CD4-positive, alpha-beta T cell treated with Interferon alpha-2 for 1 hour (primary cell): Measurements from ENCODE around the gene ERN2.
"Not testable (repeated sequence)": the region's sequence is repeated elsewhere in the genome, so short reads cannot be mapped to it uniquely, and the experiment has no call there.

Experiments
- DNase-seq, 2 donors: peaks; one replicate each; pipeline ENCODE4 v3.0.0-alpha.2; 2020 to 2022

Gene ERN2

DNA sequence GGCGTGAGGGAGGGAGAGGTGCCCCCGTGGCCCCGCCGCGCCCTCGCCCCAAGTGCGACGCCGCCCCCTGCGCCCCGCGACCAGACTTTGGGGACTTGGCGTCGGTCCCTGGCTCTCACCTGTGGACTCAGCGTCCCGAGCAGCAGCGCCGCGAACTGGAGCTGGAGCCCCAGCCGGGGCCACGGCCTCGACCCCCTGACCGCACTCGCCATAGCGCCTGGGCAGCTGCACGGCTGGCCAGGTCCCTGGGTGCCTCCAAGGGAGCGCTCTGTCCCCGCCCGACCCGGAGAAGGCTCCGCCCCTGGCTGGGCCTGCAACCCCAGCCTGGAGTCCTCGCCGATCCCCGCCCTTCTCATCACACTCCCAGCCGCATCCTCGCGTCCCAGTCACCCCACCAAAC, at the start of gene ERN2:
ERN2 (minus strand) TSS at position 247 of the 400 bp plus-strand sequence; CDS start at position 212, 35 bp downstream.
- DNase-seq: no peak

DNA sequence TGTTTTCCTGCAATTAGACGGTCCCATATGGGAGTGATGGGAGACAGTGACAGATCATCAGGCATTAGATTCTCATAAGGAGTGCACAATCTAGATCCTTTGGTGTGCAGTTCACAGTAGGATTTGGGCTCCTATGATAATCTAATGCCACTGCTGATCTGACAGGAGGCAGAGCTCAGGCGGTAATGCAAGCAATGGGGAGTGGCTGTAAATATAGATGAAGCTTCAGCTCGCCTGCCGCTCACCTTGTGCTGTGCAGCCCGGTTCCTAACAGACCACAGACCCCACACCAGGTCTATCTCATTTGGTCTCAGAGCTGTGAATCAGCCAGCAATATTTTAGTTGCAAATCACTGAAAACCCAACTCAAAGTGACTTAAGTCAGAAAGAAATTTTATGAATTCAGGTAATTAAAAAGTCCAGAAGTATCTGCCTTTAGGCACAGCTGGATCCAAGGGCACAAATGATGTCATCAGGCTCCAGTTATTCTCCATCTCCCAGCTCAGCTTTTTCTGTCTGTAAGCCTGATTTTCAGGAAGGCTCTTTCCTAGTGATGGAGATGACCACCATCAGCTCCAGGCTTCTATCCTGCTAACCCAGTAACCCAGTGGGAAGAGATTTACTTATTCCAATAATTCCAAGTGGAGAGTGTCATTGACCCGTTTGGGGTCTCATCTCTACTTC, 45.1 kb upstream of the ERN2 start:
- no peak for DNase-seq

DNA sequence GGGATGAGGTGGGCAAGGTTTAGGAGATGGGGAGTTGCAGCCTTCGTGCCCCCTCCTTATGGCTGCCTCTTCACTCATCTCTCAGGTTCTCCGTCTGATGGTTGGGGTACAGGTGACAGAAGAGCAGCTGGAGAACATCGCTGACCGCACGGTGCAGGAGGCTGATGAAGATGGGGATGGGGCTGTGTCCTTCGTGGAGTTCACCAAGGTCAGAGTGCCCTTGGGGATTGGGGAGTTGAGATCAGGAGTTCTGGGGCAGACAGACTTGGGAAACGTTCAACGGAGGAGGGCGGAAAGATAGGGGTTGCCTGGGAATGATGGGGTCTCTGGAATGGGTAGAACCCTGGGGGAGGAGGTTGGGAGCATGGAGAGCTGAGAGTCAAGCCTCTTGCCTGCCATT, 44.1 kb upstream of the ERN2 start:
- DNase-seq: no peak

DNA sequence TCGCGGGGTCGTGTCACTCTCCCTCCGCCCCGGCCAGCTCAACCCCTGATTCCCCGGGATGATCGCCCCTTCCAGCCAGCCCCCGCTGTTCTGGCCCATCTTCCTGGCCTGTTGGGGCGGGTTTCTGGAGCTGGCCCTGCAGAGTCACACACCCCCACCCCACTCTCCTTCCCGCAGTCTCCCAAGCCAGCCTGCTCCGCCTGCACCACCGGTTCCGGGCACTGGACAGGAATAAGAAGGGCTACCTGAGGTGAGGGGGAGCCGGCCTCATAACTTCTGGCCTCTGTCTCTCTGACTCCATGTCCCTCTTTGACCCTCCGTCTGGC, 42.4 kb upstream of the ERN2 start:
- no peak for DNase-seq

DNA sequence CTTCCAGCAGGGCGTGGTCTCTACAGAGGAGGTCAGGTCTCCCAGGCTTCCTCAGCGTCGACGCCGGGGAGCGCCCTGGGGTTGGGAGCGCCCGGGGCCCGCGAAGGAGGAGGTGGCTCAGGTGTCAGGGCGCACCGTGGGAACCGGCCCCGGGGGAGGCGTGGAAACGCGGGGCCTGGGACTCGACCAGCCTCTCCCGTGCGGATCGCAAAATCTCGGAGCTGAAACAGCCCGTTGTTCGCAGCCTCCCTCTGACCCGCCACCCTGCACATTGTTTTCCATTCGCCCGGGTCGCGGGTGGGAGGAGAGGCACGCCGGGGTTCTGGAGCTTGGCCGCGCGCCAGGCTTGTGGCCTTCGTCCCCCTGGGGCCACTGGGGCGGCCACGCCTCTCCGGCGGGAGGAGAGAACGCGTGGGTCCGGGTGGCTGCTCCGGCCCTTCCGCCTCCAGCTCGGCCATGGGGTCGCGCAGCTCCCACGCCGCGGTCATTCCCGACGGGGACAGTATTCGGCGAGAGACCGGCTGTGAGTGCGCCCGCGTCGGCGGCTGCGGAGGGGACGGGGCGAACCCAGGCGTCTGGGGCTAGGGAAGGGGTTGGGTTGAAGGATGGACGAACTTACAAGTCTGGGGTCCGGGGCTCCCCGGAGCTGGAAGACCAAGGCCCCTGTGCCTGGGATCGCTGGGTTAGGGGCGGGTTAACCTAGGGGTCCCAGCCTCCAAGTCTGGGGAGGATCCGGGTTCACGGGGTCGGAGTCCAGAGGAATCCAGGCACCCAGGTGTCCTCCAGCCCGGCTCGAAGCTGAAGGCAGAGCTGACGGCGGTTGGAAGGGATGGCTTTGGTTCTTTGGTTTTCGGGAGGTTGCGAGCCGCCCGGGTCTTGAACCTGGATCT, 41.8 kb upstream of the ERN2 start, which contains the start of gene CHP2:
CHP2 (plus strand) TSS at position 433 of the 890 bp plus-strand sequence; CDS start at position 457, 24 bp downstream.
- no peak for DNase-seq

DNA sequence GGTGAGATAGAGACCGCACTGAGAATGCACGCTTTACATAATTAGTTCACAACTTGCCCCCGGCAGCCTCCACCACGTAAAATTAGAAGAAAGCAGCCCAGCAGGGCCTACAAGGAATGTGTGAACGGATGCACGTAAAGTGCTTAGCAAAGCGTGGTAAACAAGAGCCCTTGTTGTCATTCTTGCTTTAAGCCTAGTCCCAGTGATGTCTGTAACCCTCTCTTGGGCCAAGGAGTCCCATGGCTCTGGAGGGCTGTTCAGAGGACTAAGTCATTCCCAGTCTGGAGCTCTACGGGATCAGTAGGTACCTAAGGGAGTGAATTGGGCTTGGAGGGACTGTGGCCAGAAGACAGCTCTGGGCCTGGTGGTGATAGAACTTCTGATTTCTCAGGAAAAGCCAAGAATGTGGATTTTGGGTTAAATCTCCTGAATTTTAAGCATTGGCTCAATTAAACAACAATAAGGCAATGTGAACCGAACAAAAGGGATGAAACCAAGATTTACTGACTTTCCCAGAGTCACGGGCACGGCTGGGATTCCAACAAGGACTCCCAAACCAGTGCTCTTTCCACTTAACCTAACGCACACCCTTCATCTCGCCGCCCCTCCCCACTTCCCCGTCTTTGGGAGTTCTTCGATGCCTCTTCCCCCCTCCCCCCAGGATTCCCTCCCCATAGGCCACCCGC, 41.0 kb upstream of the ERN2 start:
- DNase-seq: no peak

DNA sequence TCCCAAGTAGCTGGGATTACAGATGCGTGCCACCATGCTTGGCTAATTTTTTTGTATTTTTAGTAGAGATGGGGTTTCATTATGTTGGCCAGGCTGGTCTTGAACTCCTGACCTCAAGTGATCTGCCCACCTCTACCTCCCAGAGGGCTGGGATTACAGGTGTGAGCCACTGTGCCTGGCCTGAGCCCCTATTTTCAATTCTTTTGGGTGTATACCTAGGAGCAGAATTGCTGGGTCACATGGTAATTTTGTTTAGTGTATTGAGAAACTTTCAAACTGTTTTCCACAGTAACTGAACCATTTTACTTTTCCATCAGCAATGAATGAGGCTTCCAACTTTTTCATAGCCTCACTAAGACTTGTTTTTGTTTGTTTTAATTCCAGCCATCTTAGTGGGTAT, 38.0 kb upstream of the ERN2 start:
- DNase-seq: not testable (repeated sequence)

DNA sequence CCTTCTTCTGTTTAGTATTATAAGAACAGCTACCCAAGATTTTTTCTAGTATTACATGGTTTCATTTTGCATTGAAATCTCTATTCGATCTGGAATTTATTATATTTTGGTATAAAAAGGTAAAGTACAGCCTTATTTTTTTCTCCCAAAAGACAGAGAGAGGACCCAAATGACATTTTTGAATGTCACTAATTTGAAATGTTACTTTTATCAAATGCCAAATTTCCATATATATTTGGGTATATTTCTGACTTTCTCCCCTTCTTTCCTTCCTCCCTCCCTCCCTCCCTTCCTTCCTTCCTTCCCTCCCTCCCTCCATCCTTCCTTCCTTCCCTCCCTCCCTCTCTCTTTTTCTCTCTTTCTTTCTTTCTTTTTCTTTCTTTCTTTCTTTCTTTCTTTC, 35.6 kb upstream of the ERN2 start:
- no peak for DNase-seq

DNA sequence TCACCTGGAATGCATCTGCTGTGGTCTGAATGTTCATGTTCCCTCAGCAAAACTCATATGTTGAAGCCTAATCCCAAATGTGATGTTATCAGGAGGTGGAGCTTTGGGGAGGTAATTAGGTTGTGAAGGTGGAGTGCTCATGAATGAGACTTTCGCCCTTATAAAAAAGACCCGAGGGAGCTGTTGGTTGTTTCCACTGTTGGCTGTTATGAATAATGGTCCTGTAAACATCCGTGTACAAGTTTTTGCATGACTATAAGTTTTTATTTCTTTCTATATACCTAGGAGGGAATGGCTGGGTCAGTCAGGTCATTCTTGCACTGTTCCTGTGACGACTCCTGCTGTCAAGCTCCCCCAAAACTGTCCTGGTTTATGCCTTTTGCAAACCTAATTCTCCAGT, 32.2 kb upstream of the ERN2 start:
- DNase-seq: no peak

DNA sequence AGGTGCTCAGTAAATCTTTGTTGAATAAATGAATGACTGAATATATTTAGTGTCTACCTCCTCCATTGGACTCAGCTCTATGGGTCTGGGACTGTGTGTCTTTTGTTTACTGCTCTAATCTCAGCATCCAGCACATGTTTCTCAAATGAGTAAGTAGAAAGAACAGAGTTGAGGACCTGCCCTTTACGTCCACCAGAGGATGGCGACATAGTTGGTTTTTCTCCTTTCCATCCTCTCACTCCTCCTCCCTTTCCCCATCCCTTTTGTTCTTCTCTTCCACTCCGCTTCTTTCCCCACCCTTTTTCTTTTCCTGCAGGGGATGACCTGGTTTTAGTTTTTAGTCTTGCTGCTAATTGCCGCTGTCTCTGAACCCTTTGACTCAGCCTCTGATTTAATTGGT, 29.7 kb upstream of the ERN2 start:
- DNase-seq: no peak

DNA sequence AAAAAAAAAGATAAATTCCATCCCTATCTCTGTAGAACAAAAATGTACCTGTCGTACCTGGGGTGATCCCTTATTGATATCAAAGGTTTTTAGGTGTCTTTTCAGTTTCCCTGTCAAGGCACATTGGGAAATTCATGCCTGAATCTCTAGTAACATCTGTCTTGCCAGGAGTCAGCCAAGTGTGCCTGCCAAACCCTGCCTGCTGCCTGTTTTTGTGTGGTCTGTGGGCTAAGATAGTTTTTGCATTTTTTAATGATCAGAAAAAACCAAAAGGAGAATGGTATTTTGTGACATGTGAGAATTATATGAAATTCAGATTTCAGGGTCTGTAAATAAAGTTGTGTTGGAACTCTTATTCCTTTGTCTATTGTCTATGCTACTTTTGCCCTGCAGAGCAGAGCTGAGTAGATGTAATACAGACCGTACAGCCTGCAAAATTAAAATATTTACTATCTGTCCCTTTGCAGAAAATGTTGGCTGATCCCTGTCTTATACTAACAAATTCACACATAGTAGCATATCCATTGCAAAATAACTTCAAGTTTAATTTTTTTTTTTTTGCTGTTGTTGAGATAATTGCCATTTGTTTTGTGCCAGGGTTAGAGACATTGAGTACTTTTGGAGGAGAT, 28.8 kb upstream of the ERN2 start:
- no peak for DNase-seq

DNA sequence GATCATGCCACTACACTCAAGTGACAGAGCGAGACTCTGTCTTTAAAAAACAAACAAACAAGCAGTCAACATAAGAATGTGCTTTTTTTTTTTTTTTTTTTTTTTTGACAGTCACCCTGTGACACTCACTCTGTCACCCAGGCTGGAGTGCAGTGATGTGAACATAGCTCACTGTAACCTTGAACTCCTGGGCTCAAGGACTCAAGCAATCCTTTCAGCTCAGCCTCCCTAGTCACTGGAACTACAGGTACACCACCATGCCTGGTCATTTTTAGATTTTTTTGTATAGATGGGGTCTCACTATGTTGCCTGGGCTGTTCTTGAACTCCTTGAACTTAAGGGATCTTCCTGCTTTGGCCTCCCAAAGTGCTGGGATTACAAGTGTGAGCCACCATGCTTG, 26.5 kb upstream of the ERN2 start:
- DNase-seq: no peak

DNA sequence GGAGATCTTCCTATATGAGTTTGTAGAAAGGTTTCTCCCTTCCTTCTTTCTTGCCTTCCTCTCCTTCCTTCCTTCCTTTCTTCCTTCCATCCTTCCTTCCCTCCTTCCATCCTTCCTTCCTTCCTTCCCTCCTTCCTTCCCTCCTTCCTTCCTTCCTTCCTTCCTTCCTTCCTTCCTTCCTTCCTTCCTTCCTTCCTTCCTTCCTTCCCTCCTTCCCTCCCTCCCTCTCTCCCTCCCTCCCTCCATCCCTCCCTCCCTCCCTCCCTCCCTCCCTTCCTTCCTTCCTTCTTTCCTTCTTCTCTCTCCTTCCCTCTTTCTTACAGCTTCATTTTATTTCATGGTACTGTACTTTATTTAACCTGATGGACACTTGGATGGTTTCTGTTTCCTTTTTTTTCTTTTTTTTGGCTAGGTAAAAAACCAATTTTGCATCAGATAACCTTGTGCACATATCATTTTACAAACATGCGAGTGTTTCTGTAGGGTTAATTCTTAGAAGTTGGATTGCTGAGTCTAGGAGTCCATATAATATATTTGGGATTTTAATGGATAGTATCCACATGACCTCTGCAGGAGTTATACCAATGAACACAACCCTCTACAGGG, 24.5 kb upstream of the ERN2 start:
- not testable (repeated sequence) for DNase-seq

DNA sequence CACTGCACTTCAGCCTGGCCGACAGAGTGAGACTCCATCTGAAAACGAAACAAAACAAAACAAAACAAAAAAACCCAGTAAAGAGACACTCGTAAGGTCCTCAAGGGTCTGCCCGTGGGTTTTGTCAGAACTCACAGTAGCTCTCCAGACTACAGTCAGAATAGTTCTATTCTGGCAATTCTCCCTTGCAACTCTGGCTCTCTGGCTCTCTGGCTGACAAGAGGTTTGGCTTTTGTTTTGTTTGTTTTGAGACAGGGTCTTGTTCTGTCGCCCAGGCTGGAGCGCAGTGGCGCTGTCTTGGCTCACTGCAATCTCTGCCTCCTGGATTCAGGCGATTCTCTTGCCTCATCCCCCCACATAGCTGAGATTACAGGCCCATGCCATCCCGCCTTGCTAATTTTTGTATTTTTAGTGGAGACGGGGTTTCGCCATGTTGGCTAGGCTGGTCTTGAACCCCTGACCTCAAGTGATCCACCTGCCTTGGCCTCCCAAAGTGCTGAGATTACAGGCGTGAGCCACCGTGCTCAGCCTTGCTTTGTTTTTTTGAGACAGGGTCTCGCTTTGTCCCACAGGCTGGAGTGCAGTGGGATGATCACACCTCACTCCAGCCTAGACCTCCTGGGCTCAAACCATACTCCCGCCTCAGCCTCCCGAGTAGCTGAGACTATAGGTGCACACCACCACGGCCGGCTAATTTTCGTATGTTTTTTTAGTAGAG, 21.3 kb upstream of the ERN2 start:
- no peak for DNase-seq

DNA sequence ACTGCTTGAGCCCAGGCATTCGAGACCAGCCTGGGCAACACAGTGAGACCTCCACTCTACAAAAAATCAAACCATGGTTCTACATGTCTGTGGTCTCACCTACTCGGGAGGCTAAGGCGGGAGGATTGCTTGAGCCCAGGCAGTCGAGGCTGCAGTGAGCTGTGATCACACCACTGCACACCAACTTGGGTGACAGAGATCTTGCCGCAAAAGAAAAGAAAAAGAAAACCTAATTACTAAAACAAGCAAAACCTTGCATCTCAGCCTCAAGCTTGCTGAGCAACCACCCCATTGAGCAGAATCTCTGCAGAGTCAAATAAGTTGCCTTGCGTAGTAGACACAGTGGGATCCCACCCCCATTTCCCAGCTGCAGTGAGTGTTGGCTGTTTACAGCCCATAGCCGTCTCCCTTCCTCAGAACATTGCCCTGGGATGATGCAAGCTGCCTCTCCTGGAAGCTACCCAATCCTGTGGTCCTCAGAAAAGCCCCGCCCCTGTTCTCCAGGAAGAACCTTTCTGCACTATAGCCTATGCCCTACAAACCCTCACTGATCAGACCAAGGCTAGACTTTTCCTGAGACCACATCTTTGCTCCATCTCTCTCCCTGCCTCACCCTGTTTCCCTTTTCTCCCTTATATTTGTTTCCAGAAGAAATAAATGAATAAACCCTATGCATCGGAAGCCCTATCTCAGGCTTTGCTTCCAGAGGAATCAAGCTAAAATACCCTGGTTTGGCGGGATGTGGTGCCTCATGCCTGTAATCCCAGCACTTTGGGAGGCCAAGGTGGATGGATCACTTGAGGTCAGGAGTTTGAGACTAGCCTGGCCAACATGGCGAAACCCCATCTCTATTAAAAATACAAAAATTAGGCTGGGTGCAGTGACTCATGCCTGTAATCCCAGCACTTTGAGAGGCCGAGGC, 16.7 kb upstream of the ERN2 start:
- no peak for DNase-seq

DNA sequence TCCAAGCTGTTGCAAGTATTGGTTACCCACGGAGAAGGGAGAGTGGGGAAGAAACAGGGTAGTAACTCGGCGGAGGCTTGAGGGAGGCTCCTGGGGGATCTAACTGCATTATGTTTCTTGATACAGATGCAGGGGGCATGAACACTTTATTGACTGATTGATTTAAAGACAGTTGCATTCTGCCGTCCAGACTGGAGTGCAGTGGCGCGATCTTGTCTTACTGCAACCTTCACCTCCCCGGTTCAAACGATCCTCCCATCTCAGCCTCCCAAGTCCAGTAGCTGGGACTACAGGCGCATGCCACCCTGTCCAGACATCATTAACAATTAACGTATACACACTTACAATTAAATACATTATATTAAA, 15.1 kb upstream of the ERN2 start:
- DNase-seq: no peak

DNA sequence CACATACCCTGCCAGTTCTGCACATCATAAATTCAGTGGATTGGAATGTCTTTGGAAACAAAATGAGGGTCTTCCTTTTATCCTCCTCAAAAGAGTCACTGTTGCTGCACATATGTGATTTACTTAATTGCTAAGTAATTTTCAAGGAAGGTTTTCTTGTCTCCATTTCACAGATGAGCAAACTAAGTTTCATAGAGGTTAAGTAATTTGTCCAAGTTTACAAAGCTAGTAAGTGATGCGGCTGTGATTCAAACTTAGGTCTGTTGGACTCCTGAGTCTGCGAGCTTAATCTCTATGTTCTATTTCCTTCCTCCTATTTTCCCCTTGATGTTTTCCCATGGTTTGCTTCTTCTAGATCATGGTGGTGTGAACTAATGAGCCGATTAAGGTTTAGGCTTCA, 13.7 kb upstream of the ERN2 start:
- DNase-seq: no peak

DNA sequence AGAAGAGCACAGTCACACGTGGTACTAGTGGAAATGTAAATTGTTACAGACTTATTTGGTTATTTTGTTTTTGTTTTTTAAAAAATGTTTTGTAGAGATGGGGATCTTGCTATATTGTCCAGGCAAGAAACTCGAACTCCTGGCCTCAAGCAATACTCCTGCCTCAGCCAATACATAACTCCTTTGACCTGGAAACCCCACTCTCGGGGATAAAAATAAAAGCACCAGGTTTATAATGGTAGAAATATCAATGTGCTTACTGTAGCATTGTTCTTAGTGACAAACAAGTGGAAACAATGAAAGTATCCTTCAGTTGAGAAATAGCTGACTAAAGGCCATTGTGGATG, 11.7 kb upstream of the ERN2 start:
- DNase-seq: no peak

DNA sequence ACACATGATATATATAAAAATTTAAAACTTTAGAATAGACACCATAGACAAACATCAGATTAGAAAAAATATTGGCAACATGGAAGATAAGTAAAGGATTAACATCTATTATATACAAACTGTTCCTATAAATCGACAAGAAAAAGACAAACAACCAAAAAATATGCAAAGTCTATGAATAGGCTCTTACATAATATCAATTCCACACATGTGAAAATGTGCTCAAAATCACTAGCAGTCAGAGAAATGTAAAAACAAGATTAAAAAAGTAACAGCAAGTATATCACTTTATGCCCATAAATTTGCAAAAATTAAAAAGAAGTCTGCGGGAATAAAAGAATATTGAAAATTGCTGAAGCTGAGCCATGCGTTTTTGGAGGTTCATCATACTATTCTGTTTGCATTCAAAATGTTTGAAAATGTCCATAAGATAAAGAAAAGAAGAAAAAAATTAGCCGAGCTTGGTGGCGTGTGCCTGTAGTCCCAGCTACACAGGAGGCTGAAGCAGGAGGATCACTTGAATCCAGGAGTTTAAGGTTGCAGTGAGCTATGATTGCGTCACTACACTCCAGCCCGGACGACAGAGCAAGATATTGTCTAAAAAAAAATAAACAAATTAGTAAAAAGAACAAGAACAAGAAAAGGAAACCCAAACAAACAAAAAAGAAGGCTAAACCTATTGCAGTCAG, 11.2 kb upstream of the ERN2 start:
- DNase-seq: no peak

DNA sequence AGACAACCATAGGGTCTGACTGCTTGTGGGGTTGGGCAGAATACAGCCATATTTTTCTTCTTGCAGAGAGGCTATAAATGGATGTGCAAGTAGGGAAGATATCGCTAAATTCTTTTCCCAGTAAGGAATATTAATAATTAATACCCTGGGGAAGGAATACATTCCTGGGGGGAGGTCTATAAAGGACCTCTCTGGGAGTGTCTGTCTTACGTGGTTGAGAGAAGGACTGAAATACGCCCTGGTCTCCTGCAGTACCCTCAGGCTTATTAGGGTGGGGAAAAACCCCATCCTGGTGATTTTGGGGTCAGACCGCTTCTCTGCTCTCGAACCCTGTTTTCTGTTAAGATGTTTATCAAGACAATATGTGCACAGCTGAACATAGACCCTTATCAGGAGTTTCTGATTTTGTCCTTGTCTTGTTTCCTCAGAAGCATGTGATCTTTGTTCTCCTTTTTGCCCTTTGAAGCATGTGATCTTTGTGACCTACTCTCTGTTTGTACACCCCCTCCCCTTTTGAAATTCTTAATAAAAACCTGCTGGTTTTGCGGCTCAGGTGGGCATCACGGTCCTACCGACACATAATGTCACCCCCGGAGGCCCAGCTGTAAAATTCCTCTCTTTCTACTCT, 9.7 kb upstream of the ERN2 start:
- not testable (repeated sequence) for DNase-seq
